ENCODE results near the gene CTSH.

CTSH gene

DNA sequence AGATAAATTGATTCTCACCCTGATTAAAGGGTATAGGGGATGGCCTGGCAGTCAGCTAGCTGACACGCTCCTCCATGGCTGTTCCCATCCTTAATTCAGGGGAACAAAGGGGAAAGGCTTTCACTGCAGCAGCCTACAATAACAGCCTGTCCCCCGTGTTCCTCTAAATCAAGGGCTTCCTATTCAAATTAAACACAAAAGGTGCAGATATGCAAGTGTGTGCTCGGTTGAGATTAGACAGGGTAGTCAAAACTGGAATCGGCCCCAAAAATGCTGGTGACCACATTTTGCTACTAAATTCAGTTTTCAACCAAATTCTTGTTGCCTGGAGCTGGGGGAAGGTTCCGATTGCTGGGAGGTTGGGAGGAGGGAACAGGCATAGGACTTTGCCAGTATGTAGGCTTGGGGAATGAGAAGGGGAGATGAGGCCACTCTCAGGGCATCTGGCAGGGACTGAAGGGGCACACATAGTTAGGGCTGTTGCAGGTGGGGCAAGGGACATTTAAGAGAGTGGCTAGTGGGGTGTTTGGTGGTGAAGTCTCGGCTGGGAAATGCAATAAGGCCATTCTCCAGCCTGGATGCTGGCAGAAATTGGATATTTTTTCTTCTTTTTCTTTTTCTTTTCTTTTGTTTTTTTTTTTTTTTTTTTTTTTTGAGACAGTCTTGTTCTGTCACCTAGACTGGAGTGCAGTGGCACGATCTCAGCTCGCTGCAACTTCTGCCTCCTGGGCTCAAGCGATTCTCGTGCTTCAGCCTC, 32.9 kb upstream of the CTSH start:
- no peak for DNase-seq

DNA sequence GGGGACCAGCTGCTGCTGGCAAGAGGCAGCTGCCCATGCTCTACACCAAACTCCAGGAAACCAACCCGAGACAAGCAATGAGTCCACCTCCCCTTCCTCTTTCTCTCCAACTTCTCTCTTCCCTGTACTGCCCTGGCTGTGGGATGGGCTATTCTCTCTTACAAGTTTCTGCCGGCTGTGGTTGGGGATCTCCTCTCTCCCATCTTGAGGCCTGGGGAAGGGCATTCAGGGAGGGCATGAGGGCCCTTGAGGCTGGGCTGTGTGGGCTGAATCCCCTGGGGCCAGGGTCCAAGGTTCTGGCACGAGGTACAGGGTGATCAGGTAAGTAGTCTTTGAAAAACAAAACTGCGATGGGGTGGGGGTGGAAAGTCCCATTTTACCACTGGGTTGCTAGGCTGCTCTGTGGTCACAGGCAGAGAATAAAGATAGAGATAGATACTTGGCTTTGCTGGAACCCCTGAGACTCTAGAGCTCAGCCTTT, 32.3 kb upstream of the CTSH start:
- no peak for DNase-seq

DNA sequence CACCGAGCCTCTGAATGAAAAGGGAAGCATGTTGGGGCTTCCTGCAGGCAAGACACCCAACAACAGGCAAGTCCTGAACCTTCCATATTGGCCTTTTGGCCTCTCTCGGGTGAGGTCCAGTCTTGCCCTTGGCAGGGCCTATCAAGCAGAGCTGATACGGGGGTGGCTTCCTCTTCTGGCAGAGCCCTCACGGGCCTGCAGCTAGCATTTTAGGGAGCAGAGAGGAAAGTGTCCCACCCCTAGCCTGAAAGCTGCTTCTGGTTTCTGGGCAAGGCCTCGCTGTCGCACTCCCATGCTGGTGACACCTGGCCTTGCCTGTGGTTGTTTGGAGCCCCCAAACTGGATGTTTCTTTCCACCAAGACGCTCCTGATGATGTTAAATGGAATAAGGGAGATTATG, 31.8 kb upstream of the CTSH start:
- no peak for DNase-seq

DNA sequence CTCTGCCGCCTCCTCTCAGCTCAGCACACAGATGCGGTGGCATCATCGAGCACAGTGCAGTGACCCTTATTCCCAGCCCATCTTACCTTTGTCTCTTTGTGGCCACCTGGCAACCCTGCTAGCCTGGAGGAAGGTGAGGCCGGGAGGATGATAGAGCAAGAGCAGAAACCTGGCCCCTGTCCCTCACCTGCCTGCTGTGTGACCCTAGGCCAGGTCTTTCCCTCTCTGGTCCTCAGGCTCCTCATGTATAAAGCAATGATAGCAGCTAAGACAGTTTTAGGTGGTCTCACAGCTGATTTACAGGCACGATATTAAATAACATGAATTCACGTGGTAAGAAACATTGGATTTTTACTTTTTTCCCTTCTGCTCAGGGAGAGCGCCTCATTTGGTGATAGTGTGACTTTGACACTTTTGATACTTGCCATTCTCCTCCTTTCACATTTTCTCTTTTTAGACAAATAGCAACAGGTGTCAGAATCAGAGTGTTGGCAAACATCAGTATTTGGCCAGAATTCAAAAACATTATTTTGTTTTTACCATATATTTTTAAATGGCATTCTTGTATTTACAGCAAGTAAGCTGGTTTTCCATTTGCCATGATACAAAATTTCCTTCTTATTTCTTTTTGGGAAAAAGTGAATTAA, 29.5 kb upstream of the CTSH start:
- no peak for DNase-seq

DNA sequence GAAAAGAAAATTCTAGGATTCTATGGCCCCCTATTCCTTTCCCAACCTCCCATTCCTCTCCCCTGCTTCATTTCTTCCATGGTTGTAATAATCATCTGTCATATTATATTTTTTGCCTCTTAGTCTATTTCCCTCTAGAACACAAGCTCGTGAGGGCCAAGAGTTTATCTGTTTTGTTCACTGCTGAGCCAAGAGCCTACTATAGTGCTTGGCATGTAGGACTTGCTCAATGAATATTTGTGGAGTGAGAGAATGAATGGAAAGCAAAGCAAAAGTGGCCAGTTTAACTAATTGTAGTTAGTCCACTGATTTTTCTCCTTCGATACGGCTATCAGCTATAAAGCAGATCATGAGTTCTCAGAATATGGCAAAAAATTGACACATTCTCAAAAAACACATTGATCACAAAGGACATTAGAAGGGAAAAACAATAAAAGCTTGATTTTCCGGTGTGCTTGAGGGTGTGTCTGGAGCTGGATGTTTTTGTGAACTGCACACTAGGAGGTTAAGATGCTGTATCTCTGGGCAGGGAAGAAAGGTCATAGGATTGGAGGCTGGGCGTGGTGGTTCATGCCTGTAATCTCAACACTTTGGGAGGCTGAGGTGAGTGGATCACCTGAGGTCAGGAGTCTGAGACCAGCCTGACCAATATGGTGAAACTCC, 25.0 kb upstream of the CTSH start:
- DNase-seq, result no peak

DNA sequence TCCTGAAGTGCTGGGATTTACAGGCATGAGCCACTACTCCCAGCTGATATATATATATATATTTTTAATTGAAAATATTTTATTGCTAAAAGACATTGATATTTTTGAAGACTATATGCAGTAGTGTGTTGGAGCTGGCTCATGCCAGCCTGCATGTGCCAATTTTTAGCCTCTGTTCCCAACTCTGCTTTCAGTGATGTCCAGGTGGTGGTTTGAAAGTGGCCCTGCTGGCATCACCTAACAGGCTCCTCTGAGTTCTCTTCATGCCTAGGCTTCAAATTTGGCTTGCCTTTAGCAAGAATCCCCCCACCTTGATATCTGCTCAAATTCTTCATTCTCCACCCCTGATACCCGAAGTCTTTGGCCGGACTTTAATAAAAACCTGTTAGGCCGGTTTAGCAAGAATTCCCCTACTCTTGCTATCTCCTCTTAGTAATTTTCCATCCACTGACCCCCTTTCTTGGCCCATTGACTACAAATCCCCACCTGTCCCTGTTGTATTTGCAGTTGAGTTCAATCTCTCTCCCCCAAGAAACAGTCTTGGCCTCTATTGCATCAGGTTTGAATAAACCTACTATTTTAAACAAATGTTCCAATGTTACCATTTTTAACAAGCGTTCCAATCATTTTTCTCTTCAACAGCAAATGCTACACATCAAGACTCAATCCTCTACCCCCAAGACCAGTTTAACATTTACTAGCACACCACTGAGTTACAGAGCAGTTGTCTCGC, 23.9 kb upstream of the CTSH start:
- no peak for DNase-seq

DNA sequence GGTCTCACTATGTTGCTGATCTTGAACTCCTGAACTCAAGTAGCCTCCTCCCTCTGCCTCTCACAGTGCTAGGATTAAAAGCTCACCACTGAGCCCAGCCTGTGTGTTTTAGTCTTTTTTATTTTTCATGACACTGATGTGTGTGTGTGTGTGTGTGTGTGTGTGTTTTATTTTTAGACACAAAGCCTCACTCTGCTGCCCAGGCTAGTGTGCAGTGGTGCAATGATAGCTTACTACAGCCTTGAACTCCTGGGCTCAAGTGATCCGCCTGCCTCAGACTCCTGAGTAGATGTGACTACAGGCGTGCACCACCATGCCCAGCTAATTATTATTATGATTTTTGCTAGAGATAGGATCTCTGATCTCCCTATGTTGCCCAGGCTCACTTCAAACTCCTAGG, 23.3 kb upstream of the CTSH start:
- DNase-seq, result no peak

DNA sequence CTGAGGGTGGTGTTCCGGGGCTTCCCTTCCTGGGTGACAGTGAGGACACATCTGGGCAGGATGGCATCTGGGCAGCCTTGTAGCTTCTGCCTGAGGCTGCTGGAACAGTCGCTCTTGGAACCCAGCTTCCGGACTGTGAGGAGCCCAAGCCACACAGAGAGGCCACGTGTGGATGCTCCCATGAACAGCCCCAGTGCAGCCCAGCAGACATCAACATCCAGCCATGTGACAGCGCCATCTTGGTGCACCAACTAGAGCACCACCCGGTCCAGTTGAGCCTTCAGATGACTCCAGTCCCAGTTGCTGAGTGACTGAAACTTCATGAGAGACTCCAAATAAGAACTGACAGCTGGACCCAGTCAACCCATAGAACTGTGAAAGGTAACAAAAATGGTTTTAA, 15.5 kb upstream of the CTSH start:
- no peak for DNase-seq

DNA sequence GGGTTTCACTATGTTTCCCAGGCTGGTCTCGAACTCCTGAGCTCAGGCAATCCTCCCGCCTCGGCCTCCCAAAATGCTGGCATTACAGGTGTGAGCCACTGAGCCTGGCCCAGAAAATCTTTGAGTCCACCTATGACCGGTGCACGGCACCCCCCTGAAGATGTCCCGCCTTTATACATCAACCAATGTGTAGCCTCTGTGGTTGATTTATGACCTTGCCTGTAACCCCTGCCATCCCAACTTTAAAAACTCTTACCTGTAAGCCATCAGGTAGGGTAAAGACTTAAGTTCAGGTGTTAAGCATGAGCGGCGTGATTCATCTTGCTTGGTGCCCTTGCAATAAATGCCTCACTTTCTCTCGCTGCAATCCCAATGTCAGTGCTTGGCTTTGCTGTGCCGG, 14.5 kb upstream of the CTSH start:
- DNase-seq, result no peak

DNA sequence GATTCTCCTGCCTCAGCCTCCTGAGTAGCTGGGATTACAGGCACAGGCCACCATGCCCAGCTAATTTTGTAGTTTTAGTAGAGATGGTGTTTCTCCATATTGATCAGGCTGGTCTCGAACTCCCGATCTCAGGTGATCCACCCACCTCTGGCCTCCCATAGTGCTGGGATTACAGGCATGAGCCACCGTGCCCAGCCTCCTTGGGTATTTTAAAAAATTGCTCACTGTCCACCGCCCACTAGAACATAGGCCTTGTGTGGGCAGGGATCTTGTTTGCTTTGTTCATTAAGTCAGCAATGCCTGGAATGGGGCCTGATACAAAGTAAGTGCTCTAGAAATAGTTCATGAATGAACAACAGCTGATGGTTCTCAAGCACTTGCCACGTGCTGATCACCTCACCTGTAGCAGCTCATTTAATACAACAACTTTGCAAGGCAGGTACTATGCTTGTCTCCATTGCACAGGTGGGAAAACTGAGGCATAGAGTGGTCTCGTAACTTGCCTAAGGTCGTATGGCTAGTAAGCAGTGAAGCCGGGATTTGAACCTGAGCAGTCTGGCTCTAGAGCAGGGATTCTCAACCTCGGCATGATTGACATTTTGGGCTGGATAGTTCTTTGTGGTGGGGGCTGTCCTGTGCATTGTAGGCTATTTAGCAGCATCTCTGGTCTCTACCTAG, 12.7 kb upstream of the CTSH start:
- no peak for DNase-seq

DNA sequence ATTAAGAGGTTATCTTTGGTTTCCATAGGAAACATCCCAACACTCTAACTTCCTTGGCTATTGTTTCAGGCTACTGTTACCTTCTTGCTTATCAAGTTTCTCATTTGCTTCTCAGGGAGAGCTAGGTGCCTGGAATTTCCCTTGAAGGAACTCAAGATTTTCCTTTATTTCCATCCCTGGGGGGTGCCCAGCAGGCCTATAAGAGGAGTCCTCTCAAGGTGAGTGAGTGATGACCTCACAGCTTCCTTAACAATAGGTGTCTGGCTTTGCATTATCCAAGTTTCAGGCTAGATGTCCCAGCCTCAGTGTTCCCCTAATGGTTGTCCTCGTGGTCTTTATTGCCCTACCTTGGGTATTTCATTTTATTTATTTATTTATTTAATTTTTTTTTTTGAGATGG, 12.1 kb upstream of the CTSH start:
- DNase-seq, result no peak

DNA sequence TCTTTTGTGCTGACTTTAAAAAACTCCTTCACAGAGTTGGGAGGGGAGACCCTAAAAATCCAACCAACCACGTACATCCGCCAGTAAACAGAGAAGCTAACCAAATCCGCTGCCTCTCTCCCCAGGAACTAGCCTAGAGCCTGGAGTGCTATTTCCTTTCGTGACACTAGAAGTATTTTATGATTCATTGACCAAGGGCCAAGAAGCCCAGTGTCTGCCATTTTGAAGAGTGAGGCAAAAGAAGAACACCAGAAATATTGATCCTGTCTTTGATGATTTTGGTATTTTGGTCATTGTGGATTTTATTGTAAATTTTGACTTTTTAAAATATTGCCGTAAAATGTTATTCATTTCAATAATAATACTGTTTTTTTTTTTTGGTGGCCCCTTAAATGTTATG, 10.5 kb upstream of the CTSH start:
- no peak for DNase-seq

DNA sequence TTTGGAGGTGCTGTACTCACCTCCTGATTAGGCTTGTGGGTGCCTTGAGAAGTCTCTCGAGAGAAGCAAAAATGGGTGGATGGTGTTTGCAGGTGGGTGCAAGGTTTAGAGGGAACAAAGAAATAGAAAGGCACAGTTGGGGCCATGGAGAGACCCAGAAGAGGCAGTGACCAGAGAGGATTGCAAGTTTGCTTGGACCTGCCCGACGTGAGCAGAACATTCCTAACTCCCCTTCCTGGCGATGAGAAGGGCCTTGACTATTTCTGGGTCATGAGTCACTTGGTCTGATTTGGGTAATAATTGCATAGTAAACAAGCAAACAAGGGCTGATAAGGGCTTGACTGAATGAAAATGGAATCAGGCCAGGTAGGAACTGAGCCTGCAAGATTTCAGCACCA, 7.0 kb upstream of the CTSH start:
- DNase-seq, result no peak

DNA sequence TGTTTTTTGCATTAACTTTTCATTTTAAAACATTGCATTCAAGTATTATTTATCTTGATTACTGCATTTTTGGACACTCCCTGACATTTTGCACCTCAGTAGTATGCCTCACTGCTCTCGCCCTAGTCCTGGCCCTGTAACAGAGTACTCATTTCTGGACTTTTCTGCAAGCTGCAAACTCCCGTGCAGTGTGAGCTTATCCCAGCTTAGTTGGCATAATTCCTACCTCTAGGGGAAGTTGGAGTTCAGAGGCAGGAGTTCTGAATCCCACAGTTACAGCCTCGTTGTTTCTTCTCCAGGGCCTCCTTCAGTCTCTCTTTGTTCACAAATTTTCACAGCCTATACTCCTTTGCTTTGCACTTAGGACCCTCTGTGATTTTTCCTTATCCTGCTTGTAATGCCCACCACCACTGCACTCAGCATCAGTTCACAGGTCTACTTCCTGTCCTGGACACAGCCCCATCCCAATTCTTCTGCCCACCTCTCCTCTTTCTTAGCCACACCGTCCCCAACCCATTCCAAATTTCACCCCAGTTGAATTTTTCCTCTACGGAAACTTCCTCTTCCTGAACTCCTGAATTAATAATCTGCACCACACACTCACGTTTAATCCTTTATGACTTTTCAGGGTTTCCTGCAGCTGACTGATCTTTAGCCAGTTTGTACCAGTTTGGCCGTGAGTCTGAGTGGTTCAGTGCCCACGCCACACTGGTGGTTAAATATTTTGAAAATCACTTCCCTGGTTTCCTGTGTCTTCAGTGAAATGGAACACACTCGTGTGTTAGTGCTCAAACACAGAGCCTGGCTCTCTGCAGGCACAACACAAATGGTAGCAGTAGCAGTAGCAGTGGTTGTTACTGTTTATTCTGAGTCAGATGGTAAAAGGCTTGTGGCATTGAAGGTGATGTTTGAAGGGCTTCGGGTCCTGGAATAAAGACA, 6.3 kb upstream of the CTSH start:
- DNase-seq, result no peak

DNA sequence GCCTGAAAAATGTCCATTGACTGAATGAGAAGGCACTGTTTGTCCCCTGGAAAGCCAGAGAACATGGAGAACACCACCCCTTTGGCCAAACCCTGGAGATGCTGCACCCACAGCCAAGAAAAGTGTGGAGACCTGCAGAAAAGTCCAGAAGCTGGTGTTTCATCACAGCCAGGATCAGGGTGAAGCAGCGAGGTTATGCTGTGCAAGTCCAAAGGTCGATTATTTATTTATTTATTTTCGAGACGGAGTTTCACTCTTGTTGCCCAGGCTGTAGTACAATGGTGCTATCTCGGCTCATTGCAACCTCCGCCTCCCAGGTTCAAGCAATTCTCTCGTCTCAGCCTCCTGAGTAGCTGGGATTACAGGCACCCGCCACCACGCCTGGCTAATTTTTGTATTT, 5.5 kb upstream of the CTSH start:
- no peak for DNase-seq

DNA sequence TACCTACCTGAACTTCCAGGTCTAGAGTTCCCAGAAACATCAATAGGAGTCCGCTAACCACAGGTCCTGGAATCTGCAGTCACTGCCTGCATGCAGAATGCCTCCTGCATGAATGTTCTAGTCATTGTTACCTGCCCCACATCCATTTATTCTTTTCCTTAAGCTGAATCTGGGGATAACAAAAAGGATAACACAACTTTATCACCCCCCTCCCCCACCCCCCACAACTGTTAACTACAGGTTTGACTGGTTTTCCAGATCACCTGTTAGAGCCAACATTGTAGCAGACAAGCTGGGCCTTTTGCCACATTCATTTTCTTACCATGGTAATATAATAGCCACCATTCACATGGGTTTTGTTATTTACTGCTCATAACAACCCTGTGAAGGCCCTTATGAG, 4.6 kb upstream of the CTSH start:
- DNase-seq, result no peak

DNA sequence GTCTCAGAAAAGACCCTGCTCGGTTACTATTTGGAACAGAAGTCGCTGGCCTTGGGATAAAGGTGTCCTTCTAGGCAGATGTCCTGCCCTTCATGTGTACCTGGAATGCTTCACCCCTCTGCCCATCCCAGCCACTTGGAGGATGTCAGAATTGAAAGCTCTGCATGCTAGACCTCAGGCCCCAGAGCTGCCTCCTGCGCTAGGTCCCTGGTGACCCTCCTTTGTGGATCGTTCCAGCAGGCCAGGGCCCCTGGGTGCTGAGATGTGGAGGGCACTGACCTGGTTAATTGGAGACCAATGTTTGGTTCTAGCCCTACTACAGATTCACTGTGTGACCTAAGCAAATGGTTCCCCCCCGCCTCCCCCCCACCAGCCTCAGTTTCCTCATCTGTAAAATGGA, 2.7 kb upstream of the CTSH start:
- no peak for DNase-seq

DNA sequence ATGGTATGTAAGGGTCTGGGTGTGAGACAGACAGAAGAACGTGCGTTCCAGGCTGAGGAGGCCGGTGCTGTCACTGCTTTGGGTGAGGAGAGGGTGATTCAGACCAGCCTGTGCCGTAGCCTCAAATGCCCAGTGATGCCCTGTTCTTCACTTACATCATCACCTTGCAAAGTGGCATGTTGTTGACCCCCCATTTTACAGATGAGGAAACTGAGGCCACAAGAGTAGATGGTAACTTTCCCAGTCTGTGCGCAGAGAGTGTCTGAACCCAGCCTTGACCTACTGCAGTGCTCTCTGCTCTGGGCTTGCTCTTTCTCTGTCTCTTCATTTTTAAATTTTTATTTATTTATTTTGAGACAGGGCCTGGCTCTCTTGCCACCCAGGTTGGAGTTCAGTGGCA, 1.6 kb upstream of the CTSH start:
- DNase-seq, result no peak

DNA sequence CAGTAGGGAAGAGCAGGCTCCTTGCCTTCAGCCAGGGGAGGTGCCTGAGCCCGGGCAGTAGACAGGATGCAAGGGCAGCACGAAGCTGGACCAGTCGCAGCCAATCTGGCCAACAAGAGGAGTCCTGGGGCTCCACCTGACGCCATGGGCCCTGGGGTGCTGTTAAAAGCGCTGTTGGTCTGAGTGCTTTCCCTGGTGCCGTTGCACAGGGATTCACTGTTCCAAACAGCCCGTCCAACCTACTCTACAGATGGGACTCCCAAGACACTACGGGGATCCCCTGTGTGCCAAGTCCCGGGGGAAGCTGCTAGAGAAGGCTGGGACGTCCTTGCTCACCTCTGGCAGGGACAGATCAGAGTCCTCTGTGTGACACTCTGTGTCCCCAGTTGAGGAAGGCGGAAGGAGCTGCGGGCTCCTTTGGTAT, 632 bp downstream of the CTSH start:
- no peak for DNase-seq

DNA sequence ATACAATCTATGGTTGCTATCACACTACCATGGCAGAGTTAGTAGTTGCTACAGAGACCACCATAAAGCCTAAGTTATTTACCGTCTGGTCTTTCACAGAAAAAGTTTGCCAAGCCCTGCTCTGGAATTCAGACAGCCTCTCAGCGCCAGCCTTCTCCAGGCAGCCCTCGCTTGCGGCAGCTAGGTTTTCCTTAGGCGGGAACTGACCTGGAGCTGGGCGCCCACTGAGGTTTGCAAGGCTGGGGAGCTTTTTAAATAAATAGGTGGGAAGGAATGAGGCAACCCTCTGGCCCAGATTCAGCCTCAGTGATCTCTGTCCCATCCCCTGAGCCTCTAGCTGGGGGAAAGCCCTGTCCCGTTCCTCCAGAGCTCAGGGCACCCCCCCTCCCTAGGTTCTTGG, 1.2 kb downstream of the CTSH start:
- DNase-seq, result no peak

DNA sequence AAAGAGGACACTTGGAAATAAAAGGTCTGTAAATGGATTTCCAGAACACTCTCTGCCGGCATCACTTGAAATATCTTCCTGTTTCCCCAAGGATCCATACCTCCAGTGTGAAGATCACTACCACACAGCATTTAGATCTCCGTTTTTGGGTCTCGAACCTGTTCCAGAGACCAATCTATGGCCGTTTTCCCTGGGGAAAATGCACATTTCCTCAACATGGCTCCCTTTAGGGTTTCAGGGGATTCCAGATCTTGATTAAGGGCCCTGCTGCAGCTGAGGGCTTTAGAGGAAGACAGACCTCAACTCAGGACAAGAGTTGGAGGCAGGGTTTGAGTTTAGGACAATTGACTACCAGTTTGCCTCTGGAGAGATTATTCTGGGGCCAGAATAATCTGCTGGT, 2.1 kb downstream of the CTSH start:
- no peak for DNase-seq

Data from NCI-H1417 treated with DMSO at 0.1 percent for 48 hours (cell line).